ENCODE data around the gene ZDHHC20. TPM values are rescaled to one million over a fixed set of nuclear protein-coding genes. Genes with fewer than 3 reads are reported as not detected.

ZDHHC20 gene
- total RNA-seq, 1 experiment from 2014 or later: 110 TPM

GRCh38 chr13:21326155-21327031, 132.7 kb downstream of the ZDHHC20 start:
- RAD21 ChIA-PET (ENCODE audit: low non-redundant PET in 1 of 2, low total read pairs in 2 of 2, uncharacterized antibody in 2 of 2, unreplicated experiment in 2 of 2): no interaction called here
- Histone ChIP-seq H3K27ac (ENCODE audit: low read depth, low read length) (no peak overlapping the region), H3K4me3 (replicated peaks in 1 of 2; ENCODE audit: low read depth in 1 of 2, low read length in 2 of 2) (no peak overlapping the region)

More at GRCh38 chr13:21326155-21327031, 132.7 kb downstream of the ZDHHC20 start:
- Histone ChIP-seq H4K20me1 (ENCODE audit: insufficient read depth) (no peaks in the 10 kb centered on the region), H3K9me2 (ENCODE audit: insufficient read depth) (no peaks in the 10 kb centered on the region), H3K4me1 (ENCODE audit: control insufficient read depth in 1 of 2, insufficient read depth in 2 of 2, low read length in 2 of 2) (no peaks in the 10 kb centered on the region), H3K79me2 (ENCODE audit: insufficient read depth, low read length) (no peaks in the 10 kb centered on the region), H3K9ac (ENCODE audit: low read length) (no peak overlapping the region), H3K9me3 (ENCODE audit: control insufficient read depth in 1 of 2, insufficient read depth in 1 of 2, low read depth in 1 of 2, low read length in 2 of 2) (no peaks in the 10 kb centered on the region), H3K27me3 (ENCODE audit: insufficient read depth, low read length) (no peaks in the 10 kb centered on the region), H3K4me2 (ENCODE audit: low read length) (no peak overlapping the region), H3K36me3 (ENCODE audit: control insufficient read depth in 1 of 2, insufficient read depth in 2 of 2, low read length in 2 of 2) (no peaks in the 10 kb centered on the region), H2AFZ (ENCODE audit: low read depth, low read length, poor library complexity, severe bottlenecking) (no peak overlapping the region)
- ATAC-seq: no peak
- ChIA-PET POLR2A (no interaction called here), CTCF (no interaction called here)
- no peak for TF ChIP-seq SIN3A (IDR thresholded peaks at IDR 0.05; ENCODE audit: low read depth)
- no peak for TF ChIP-seq YY1 (IDR thresholded peaks at IDR 0.05; ENCODE audit: extremely low read depth, insufficient replicate concordance, low read depth, low read length)
- no peak for TF ChIP-seq ZFX (IDR thresholded peaks at IDR 0.05)
- no peak for TF ChIP-seq POLR2AphosphoS5 (IDR thresholded peaks at IDR 0.05; ENCODE audit: low read depth, low read length)
- no peak for TF ChIP-seq ZNF274 (IDR thresholded peaks at IDR 0.05; ENCODE audit: low read depth, low read length)
- TF ChIP-seq MAX (IDR thresholded peaks at IDR 0.05): no peak
- no peak for TF ChIP-seq EGR1 (IDR thresholded peaks at IDR 0.05; ENCODE audit: low read depth)
- TF ChIP-seq ZBTB33 (IDR thresholded peaks at IDR 0.05; ENCODE audit: extremely low read depth, insufficient replicate concordance, low read length): no peak
- no peak for TF ChIP-seq POLR2A (IDR thresholded peaks at IDR 0.05; ENCODE audit: borderline replicate concordance, extremely low read depth, insufficient read depth, insufficient read length)
- no peak for TF ChIP-seq ATF3 (IDR thresholded peaks at IDR 0.05)
- no peak for TF ChIP-seq SP1 (IDR thresholded peaks at IDR 0.05; ENCODE audit: low read depth)
- TF ChIP-seq REST (IDR thresholded peaks at IDR 0.05; ENCODE audit: low read depth): no peak
- no peak for TF ChIP-seq TCF7L2 (IDR thresholded peaks at IDR 0.05; ENCODE audit: borderline replicate concordance, extremely low read depth, insufficient read depth, insufficient read length)
- TF ChIP-seq EZH2phosphoT487 (IDR thresholded peaks at IDR 0.05; ENCODE audit: borderline replicate concordance): no peak
- no peak for TF ChIP-seq FOSL1 (IDR thresholded peaks at IDR 0.05; ENCODE audit: low read depth)
- TF ChIP-seq JUND (IDR thresholded peaks at IDR 0.05): no peak
- TF ChIP-seq SRF (IDR thresholded peaks at IDR 0.05; ENCODE audit: low read depth): no peak
- TF ChIP-seq EZH2 (IDR thresholded peaks at IDR 0.05): no peak
- no peak for TF ChIP-seq RAD21 (IDR thresholded peaks at IDR 0.05; ENCODE audit: low read depth)
- TF ChIP-seq CBX3 (IDR thresholded peaks at IDR 0.05; ENCODE audit: low read depth): no peak
- DNase-seq (ENCODE audit: low read depth, low spot score): no peak
- BruUV-seq (replicated peaks): no TSS peak
- intact Hi-C loops (cut with micrococcal nuclease): no loop called here
